PC-3 (cell line): Measurements from ENCODE around the gene GRIA4. TPM values are rescaled to one million over a fixed set of nuclear protein-coding genes. Genes with fewer than 3 reads are reported as not detected.

ENCODE experiments used
- ATAC-seq: fragments of 200-7000 bp; cut with Tn5 transposase; 2 replicates; pipeline ENCODE4 v1.9.1; 2020; ENCODE audit warnings: mild to moderate bottlenecking, moderate library complexity
- Bru-seq: library from RNA; stranded (reverse); fragments of 400-500 nt; gene quantifications from one replicate; lab custom pipeline; 2021; lab: Mats Ljungman, UMichigan
- BruChase-seq, 2 experiments: library from RNA; stranded (reverse); fragments of 400-500 nt; gene quantifications; one replicate each; lab custom pipeline; 2021; lab: Mats Ljungman, UMichigan
- BruUV-seq: library from RNA; stranded (reverse); fragments of 400-500 nt; replicated peaks from 2 replicates; lab custom pipeline; 2021; lab: Mats Ljungman, UMichigan
- CTCF ChIA-PET: fragments of 300-600 bp; sonication (Branson Sonifier 250); formaldehyde crosslinking; loops from one replicate; lab custom pipeline; 2022; ENCODE audit warnings: antibody characterized with exemption; lab: Charles Lee
- POLR2A ChIA-PET: fragments of 300-600 bp; sonication (Branson Sonifier 250); formaldehyde crosslinking; loops from one replicate; lab custom pipeline; 2022; ENCODE audit warnings: antibody characterized with exemption; ENCODE audit not compliant: unreplicated experiment; lab: Charles Lee
- DNase-seq: peaks from one replicate; pipeline ENCODE4 v3.0.0-alpha.2; 2015
- H2AFZ ChIP-seq: fragments of 300-600 bp; sonication (generic); 2 replicates; pipeline ENCODE4 v1.6.0; 2016; ENCODE audit warnings: antibody characterized with exemption, low read length
- H3F3A ChIP-seq: fragments of 300-600 bp; sonication (generic); one replicate; pipeline ENCODE4 v1.6.0; 2017; ENCODE audit warnings: antibody characterized with exemption, low read length, control low read depth, mild to moderate bottlenecking; ENCODE audit not compliant: unreplicated experiment
- H3K27ac ChIP-seq: fragments of 300-600 bp; sonication (generic); 2 replicates; pipeline ENCODE4 v1.5.1; 2016; ENCODE audit warnings: mild to moderate bottlenecking, low read length
- H3K27me3 ChIP-seq: fragments of 300-600 bp; sonication (generic); 2 replicates; pipeline ENCODE4 v1.6.1; 2016; ENCODE audit warnings: low read length, mixed read lengths
- H3K36me3 ChIP-seq: fragments of 300-600 bp; sonication (generic); 2 replicates; pipeline ENCODE4 v1.6.1; 2016; ENCODE audit warnings: low read depth, mixed run types, low read length, mixed read lengths
- H3K4me1 ChIP-seq: fragments of 300-600 bp; sonication (generic); 2 replicates; pipeline ENCODE4 v1.5.1; 2016; ENCODE audit warnings: low read length; ENCODE audit not compliant: insufficient read depth
- H3K4me2 ChIP-seq: fragments of 300-600 bp; sonication (generic); 2 replicates; pipeline ENCODE4 v1.6.0; 2016; ENCODE audit warnings: low read length
- H3K4me3 ChIP-seq: fragments of 300-600 bp; sonication (generic); 2 replicates; pipeline ENCODE4 v1.5.1; 2016; ENCODE audit warnings: mild to moderate bottlenecking, low read length, mixed read lengths
- H3K79me2 ChIP-seq: fragments of 300-600 bp; sonication (generic); 2 replicates; pipeline ENCODE4 v1.6.1; 2017; ENCODE audit warnings: low read length, mixed read lengths
- H3K9ac ChIP-seq: fragments of 300-600 bp; sonication (generic); 2 replicates; pipeline ENCODE4 v1.6.0; 2016; ENCODE audit warnings: mild to moderate bottlenecking, low read length
- H3K9me2 ChIP-seq: fragments of 300-600 bp; sonication (generic); replicated peaks from 2 replicates; pipeline ENCODE4 v1.6.1; 2016; ENCODE audit warnings: mixed run types, low read length, mixed read lengths
- H3K9me3 ChIP-seq: fragments of 300-600 bp; sonication (generic); 2 replicates; pipeline ENCODE4 v1.6.1; 2016; ENCODE audit warnings: low read length, mixed read lengths
- H4K20me1 ChIP-seq: fragments of 300-600 bp; sonication (generic); 2 replicates; pipeline ENCODE4 v1.6.1; 2016; ENCODE audit warnings: low read length, mixed read lengths
- EZH2 ChIP-seq: fragments of 300-600 bp; sonication (generic); IDR thresholded peaks from one replicate; pipeline ENCODE4 v1.6.1; 2017; ENCODE audit warnings: antibody characterized with exemption, mild to moderate bottlenecking, low read length; ENCODE audit not compliant: unreplicated experiment
- EZH2phosphoT487 ChIP-seq: fragments of 300-600 bp; sonication (generic); IDR thresholded peaks from 2 replicates; pipeline ENCODE4 v1.6.1; 2018; ENCODE audit warnings: mild to moderate bottlenecking, antibody characterized with exemption, low read length, borderline replicate concordance
- intact Hi-C: fragments of 100-400 bp; cut with micrococcal nuclease; formaldehyde crosslinking; loops from 2 replicates; pipeline ENCODE4 v1.9.0; 2023
- long read RNA-seq: library from polyadenylated mRNA; unstranded; transcript quantifications from one replicate; pipeline ENCODE4 v2.0.0, GENCODE V29; 2021; ENCODE audit not compliant: unreplicated experiment
- total RNA-seq: library from RNA; depleted of rRNA; stranded (reverse); fragments of >200 nt; gene quantifications from 2 replicates; pipeline ENCODE4 v1.2.3, GENCODE V29; 2014; rRNA removed
- TF ChIP-seq, protein P1 (sequence below): fragments of 300-600 bp; sonication (generic); conservative IDR thresholded peaks from 2 replicates; pipeline ENCODE4 v1.5.1; 2017; ENCODE audit warnings: antibody characterized with exemption, low read depth, mild to moderate bottlenecking, low read length

The GRIA4 gene
- not detected in 2 replicates for total RNA-seq
- percentile 6 among the genes with signal in this experiment for Bru-seq, nascent RNA
- percentile 4 among the genes with signal in this experiment for BruChase-seq, experiment 1, labeled RNA remaining after a 6-hour chase
- percentile 9 among the genes with signal in this experiment for BruChase-seq, experiment 2, labeled RNA remaining after a 2-hour chase
- long read RNA-seq = 0 reads

- intact Hi-C loops = loop anchor here (1.0 kb wide), 1 partner anchor 252 kb away; no protein-coding TSS in a partner anchor
- 0 out of 2 replicates have a peak, but pooled peaks cover 3% of the 10 kb centered on the region for H3K4me1 ChIP-seq
- POLR2A ChIA-PET = no interaction called here
- peak within 1 kb of the TSS; percentile 47; the same call in 1 of the 2 replicates for H2AFZ ChIP-seq
- H4K20me1 ChIP-seq = no peaks in the 10 kb centered on the region
- H3K79me2 ChIP-seq = no peaks in the 10 kb centered on the region
- H3K9ac ChIP-seq = no peak within 1 kb of the TSS
- peak; percentile 60 for ATAC-seq
- H3K9me2 ChIP-seq = no peaks in the 10 kb centered on the region
- no peaks in the 10 kb centered on the region for H3K36me3 ChIP-seq
- H3K9me3 ChIP-seq = no peaks in the 10 kb centered on the region
- H3K4me3 ChIP-seq = peak within 1 kb of the TSS; percentile 16; the same call in 1 of the 2 replicates
- H3K4me2 ChIP-seq = peak within 1 kb of the TSS; percentile 42
- DNase-seq = no peak
- H3F3A ChIP-seq = no peaks in the 10 kb centered on the region
- no peak within 1 kb of the TSS for H3K27ac ChIP-seq
- TF ChIP-seq EZH2phosphoT487 (no peak), EZH2 (no peak)
- TF ChIP-seq, protein P1, sequence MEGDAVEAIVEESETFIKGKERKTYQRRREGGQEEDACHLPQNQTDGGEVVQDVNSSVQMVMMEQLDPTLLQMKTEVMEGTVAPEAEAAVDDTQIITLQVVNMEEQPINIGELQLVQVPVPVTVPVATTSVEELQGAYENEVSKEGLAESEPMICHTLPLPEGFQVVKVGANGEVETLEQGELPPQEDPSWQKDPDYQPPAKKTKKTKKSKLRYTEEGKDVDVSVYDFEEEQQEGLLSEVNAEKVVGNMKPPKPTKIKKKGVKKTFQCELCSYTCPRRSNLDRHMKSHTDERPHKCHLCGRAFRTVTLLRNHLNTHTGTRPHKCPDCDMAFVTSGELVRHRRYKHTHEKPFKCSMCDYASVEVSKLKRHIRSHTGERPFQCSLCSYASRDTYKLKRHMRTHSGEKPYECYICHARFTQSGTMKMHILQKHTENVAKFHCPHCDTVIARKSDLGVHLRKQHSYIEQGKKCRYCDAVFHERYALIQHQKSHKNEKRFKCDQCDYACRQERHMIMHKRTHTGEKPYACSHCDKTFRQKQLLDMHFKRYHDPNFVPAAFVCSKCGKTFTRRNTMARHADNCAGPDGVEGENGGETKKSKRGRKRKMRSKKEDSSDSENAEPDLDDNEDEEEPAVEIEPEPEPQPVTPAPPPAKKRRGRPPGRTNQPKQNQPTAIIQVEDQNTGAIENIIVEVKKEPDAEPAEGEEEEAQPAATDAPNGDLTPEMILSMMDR = no peak
- CTCF ChIA-PET = no interaction called here
- peaks cover 37% of the 10 kb centered on the region for H3K27me3 ChIP-seq
- no TSS peak for BruUV-seq
Measured at GRCh38 chr11:105609832-105610781, at the start of gene GRIA4. Gene GRIA4, plus strand, starts transcription at chr11:105610073. Its CDS starts 925 bp downstream, at chr11:105610998.

DNA sequence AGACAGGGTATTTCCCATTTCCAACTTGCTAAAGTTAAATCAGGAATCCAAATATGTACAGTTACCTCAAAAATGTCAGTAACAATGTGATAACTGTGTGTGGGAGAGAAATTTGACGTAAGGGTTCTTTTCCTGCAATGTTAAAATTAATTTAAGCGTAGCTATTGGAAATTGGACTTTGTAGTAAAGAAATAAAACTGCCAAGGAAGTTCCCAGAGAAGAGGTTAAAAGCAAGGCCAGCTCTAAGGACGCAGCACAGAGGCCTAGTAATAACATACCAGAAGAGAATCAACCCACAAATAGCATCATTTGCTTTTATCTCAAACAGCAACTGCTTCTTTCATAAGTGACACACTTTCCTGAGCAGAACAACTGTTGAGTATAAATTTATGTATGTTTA lies 36.8 kb upstream of the GRIA4 start:
- H3K9me3 ChIP-seq = no peaks in the 10 kb centered on the region
- H2AFZ ChIP-seq = no peak overlapping the region
- H3F3A ChIP-seq = no peaks in the 10 kb centered on the region
- ATAC-seq = no peak
- CTCF ChIA-PET = no interaction called here
- no peak overlapping the region for H3K9ac ChIP-seq
- no peaks in the 10 kb centered on the region for H4K20me1 ChIP-seq
- no peak overlapping the region for H3K27ac ChIP-seq
- TF ChIP-seq, protein P1 = no peak
- TF ChIP-seq EZH2 (no peak), EZH2phosphoT487 (no peak)
- no peaks in the 10 kb centered on the region for H3K9me2 ChIP-seq
- H3K79me2 ChIP-seq = no peaks in the 10 kb centered on the region
- intact Hi-C loops = loop anchor here (10.0 kb wide), 1 partner anchor 608 kb away; the partner anchor contains the start of gene CASP4
- H3K36me3 ChIP-seq = no peaks in the 10 kb centered on the region
- H3K4me2 ChIP-seq = no peak overlapping the region
- no peak overlapping the region for H3K4me3 ChIP-seq
- DNase-seq = no peak
- POLR2A ChIA-PET = no interaction called here
- no peaks in the 10 kb centered on the region for H3K27me3 ChIP-seq
- no TSS peak for BruUV-seq
- peaks cover 14% of the 10 kb centered on the region for H3K4me1 ChIP-seq
